Inferior parietal cortex (tissue), 1 donor: ENCODE results near the gene SCLY.

Experiments
- DNase-seq: peaks from one replicate; pipeline ENCODE4 v3.0.0-alpha.2; 2016; ENCODE audit errors: extremely low spot score

The SCLY gene

GRCh38 chr2:238069021-238069709, 8.4 kb downstream of the SCLY start:
- DNase-seq: no peak

- DNase-seq: no peak
Observed at GRCh38 chr2:238069877-238070276, 9.1 kb downstream of the SCLY start.

- DNase-seq: no peak
Observed at GRCh38 chr2:238075397-238075796, 14.6 kb downstream of the SCLY start.

DNA sequence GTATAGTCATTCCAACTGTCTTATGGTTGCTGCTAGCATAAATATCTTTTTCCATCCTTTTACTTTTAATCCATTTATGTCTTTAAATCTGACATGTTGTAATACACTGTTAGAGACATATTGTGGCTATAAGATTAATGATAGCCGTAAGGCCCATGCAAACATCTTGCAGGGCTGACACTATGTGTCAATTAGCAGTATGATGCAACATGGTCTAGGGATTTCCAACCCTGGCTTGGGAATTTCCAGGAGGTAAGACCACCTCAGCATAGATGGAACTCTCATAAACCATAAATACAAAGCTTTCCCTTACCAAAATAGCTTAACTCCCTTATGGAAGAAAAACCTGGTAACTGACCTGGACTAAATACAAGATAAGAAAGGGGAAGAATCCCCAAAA, 16.5 kb downstream of the SCLY start:
- DNase-seq: no peak

- DNase-seq: no peak
Observed at GRCh38 chr2:238079874-238080327, 19.1 kb downstream of the SCLY start.

DNA sequence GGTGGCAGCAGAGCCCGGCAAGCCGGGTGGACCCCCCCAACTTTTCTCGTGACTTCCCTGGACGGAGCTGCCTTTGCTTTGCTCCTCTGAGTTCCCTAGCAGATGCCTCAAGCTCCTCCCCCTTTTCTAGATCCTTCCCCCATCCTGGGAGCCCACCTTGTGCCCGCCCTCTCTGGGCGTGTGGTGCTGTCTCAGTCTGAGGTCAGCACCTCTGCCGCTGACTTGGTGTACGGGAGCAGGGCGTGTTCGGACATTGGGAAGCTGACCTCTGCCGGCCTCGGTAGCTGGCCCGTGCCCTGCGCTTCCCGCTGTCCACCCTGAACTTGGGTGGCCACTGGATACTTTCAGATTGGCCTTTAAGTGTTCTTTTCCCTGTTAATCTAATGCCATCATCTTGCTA, 19.7 kb downstream of the SCLY start:
- DNase-seq: no peak

- DNase-seq: no peak
Observed at GRCh38 chr2:238081150-238081549, 20.3 kb downstream of the SCLY start.

DNA sequence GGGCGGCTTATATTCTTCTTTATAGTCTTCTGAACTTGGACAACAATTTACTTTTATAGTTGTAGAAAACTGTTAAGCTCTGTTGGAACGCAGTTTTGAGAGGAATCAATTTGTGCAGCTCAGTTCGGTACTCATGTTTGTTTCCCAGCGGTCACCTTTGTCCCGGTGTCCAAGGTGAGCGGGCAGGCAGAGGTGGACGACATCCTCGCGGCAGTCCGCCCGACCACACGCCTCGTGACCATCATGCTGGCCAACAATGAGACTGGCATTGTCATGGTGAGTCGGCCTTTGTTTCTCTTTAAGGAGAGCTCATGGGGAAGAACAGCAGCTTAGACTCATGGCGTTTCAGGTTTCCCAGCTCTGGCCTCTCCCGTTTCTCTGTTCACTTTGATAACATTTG, 20.8 kb downstream of the SCLY start:
- DNase-seq: no peak

DNA sequence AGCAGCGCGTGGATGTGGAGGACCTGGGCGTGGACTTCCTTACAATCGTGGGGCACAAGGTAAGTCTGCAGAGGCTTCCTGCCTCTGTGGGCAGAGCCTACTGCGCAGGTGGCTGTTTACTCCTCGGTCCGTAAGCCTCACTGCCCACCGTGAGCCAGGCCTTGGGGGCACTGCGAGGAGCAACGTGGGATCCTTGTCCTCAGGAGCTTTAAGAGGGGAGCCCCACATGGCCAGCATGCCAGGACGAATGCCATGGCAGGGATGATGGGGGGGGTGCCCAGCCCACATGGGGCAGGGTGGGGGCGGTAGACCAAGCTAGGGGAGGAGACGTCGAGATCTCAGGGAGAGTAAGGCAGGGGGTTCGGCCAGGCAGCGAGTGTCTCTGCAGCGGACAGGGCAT, 21.4 kb downstream of the SCLY start:
- DNase-seq: no peak

GRCh38 chr2:238082827-238083226, 22.0 kb downstream of the SCLY start:
- no peak for DNase-seq

- DNase-seq: no peak
Observed at GRCh38 chr2:238083919-238084318, 23.1 kb downstream of the SCLY start.

- no peak for DNase-seq
Observed at GRCh38 chr2:238084761-238085160, 24.0 kb downstream of the SCLY start.

DNA sequence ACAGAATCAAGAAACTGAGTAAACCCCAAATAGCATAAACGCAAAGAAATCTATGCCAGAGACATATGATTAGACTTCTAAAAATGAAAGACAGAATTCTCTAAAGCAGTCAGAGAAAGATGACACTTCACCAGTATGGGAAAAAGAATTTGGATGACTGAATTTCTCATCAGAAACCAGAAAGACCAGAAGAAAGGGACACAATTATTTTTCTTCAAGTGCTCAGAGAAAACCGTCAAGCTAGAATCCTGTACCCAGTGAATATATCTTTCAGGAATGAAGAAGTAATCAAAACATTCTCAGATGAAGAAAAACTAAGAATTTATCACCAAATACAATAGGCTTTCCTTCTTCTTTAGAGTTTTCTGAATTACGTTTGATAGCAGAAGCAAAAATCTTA, 25.1 kb downstream of the SCLY start:
- DNase-seq: no peak

DNA sequence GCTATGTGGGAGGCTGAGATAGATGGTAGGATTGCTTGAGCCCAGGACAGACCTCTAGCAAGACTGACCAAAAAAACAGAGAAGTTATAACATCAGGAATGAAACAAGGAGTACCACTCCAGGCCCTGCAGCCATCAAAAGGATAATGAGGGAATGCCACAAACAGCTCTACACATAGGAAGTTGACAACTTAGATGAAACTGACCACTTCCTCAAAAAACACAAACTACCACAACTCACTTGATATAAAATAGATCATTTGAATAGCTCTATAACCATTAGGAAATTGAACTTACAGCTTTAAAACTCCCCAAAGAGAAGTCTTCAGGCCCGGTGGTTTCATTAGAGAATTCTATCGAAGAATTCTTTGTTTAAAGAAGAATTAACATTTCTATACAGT, 26.4 kb downstream of the SCLY start:
- no peak for DNase-seq

GRCh38 chr2:238090887-238091286, 30.1 kb downstream of the SCLY start:
- DNase-seq: no peak

DNA sequence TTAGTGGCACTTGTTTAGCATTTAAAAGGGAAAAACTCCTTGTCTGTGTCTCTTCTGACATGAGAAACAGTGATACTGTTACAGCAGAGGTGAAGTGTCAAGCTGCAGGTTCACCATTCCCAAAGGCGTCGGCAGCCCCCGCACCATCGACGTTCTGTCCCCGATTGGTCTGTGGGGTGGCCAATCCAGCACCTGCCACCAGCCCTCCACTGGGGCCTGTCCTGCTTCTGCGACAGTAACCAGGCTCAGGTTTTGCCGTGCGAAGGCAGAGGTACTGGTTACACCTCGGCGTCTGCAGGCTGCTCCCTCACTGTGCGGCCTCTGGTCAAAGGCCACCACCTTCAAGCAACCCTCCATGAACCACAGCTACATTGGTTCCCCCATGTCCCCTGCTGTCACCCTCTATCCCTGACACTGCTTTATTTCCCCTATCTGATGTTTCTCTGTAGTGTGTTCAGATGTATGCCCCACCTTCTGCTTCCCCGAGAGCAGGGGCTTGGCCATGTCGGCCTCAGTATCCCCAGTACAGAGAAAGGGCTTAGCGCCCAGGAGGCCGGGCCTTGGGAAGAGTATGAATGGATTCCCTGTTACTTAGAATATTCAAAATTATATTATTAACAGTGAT, 30.7 kb downstream of the SCLY start:
- DNase-seq: no peak

DNA sequence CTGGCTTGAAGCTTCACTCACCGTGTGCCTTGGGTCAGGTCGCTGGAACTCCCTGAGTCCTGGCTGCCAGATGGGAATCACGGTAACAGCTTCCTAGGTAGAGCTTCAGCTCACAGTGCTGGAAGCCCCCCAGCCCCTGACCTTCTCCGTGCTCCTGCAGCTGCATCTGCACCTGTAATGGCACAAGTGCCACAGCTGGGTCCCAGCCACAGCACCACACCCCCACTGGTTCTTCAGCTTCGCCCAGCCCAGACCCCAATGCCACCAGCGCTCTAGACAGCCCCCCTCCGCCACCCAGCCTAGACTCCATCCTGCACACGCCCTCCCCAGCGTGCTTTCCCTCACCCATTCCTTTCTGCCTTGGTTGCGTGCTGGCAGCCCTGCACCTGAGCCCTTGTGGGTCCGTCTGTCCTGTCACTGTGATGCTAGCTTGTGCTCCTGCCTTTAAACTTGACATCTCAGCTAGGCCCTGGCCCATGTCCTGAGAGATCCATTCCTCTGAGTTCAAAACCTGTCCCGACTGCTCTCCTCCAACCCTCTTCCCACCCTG, 31.8 kb downstream of the SCLY start:
- DNase-seq: no peak

DNA sequence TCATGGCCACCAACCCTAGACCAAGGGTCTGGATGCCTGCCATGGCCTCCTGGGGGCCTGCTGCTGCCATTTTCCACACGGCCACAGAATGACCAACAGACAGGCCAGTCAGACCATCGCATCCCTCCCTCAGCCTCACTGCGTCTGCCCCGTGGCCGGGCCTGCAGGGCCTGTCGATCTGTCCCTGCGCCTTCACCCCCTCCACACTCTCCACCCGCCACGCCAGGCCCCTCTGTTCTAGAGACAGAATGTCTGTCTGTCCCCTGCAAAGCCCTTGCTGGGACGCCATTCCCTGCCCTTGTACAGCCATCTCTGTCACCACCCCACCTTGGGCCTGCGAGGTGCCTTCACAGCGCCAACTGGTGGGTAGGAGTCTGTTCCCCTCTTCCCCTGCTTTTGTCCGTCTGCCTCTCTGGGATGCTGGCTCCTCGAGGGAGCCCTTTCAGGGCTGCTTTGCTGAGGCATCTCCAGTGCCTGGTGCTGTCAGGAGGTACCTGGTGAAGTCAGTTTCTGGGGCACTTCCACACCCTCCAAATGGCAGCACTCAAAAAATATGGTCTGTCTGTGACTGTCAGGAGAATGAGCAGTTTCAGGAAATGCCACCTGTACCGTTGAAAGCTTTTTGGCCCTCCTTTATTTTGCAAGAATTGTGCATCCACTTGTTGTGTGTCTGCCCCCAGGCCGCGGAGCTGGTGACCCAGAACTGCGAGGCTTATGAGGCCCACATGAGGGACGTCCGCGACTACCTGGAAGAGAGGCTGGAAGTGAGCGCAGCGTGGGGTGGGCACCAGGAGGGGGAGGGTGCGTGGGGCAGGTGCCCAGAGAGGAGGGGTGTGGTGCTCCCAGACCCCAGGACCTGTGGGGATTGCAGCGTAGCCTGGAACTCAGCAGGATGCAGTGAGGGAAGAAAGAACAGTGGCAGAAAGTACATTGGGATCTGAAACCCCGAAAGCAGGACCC, 32.7 kb downstream of the SCLY start:
- no peak for DNase-seq

GRCh38 chr2:238094438-238095022, 33.7 kb downstream of the SCLY start:
- no peak for DNase-seq

DNA sequence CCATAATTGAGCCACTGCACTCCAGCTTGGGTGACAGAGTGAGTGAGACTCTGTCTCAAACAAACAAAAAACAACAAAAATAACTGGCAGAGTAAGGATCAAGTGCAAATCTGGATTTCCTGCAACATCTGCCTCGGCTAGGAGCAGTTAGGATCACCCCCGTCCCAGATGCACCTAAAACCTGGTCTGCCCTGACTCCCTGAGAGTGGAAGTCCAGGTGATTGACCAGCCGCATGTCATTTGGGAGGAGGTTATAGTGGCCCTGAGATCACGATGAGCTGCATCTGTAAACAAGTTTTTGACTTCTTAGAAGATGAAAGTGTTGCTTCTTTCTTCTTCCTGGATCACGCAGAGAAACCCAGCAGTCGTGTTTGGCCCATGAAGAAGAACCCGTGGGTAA, 34.3 kb downstream of the SCLY start:
- no peak for DNase-seq

GRCh38 chr2:238096311-238097011, 35.7 kb downstream of the SCLY start:
- DNase-seq: no peak
